Left renal cortex interstitium (tissue), 4 donors: ENCODE measurements around the gene ATRIP. TPM values are rescaled to one million over a fixed set of nuclear protein-coding genes. Genes with fewer than 3 reads are reported as not detected.

Experiments used
- DNase-seq, 4 donors: peaks; one replicate each; pipeline ENCODE4 v3.0.0-alpha.2; 2013; ENCODE audit warnings: low read depth in 4 of 4, low spot score in 2 of 4, missing footprints in 1 of 4
- polyA plus RNA-seq, 4 donors: library from polyadenylated mRNA; unstranded; fragments of 120-200 nt; gene quantifications; one replicate each; pipeline ENCODE4 v1.2.1, GENCODE V29; 2013; ENCODE audit not compliant: insufficient read length in 4 of 4

ATRIP gene
- polyA plus RNA-seq, 4 donors: 12.0 to 15.5 (median 13.8) TPM

DNA sequence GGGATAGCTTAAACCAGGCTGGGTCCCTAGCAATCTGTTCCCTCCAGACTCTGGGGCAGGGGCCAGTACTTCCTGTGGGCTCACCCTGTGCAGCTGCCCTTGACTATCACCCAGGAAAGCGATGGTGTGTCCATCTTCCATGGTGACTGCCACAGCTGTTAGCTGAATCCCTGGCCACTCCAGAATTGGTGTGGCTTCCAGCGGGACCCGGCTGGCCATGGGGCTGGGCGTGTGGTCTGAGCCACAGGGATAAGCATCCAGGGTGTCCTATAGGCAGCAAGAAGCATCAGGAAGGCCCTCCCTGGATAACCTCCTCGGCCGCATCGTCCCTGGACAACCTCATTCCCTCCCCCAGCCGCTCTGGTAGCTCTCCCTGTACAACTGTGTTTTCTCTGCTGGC, 23.9 kb upstream of the ATRIP start:
- DNase-seq: no peak

DNA sequence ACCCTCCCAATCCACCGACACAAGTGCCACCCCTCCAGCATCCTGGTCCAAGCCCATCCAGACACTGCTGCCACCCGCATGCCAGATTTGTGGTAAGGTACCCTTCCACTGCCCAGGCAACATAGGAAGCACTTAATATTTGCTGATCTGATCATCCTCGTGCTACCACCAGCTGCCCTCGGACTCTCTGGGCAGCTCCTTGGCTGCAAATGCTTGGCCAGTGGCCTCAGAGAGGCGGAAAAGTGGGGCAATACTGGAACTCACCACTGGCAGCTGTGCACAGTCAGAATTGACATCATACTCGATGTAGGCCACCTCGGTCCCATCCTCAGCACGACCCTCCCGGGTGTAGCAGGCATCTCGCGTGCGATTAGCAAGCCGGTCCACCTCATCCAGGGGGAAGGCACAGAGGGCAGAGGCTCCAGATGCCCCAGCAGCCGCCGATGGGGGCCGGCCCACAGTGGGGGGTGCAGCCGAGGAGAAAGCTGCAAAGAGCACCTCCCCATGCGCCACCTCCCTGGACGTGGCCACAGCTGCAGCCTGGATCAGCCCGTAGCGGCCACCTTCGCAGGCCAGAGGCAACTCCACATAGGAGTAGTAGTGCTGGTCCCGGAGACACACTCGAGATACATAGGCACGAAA, 23.2 kb upstream of the ATRIP start:
- DNase-seq: no peak

DNA sequence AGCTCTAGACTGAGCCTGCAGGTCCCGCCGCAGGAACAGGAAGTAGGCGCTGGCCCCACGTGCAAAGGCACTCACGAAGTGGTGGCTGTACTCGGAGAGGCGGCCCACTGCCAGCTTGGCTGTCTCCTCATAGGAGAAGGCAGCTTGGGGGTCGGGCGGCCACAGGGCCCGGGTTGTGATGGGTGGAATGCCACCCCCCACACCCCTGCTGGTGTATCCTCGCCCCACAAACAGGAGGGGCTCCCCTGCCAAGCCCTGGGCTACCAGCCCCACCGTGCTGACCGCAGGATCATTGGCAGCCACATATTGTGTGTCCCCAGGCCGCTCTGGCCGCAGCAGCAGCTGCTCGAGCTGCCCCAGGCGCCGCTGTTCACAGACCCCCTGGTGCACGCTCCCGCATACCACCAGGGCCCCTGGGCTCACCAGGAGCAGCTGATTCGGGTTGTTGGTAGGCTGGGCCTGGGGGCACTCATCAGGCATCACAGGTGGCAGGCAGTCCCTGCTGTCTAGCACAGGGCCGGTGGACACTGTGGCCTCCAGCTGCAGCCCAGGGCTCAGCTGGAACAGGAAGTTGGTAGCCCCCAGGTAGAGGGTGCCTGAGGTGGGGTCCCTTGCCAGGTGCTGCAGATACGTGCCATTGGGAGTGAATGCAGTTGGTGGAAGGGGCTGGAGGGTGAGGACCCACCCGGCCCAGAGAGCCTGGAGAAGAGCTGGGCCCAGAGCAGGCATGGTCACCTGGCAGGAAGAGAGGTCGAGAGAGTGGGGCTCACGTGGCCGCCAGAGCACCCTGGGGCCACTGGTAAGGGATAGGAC, 22.4 kb upstream of the ATRIP start:
- no peak for DNase-seq

DNA sequence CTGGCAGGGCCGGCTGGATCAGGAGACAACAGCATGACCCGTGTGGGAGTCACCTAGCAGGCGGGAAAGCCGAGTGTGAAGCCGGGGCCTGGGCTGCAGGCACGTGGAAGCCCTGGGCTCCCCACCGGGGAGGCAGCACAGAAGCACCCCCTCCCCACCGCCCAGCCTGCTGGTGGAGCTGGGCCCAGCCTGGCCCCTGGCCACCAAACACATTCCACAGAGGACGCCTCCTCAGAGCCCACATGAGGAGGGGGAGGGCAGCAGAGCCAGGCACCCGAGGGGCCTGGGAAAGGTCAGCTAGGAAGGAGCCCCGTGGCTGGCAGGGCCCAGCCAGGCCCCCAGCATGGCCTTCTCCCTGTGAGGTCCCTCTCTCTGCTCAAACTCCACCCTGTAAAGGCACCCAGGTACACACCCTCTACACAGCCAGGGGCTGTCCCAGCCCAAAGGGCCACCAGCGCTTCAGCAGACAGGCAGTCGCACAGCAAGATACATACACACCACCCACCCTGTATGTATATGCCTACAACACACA, 21.2 kb upstream of the ATRIP start:
- DNase-seq: no peak

DNA sequence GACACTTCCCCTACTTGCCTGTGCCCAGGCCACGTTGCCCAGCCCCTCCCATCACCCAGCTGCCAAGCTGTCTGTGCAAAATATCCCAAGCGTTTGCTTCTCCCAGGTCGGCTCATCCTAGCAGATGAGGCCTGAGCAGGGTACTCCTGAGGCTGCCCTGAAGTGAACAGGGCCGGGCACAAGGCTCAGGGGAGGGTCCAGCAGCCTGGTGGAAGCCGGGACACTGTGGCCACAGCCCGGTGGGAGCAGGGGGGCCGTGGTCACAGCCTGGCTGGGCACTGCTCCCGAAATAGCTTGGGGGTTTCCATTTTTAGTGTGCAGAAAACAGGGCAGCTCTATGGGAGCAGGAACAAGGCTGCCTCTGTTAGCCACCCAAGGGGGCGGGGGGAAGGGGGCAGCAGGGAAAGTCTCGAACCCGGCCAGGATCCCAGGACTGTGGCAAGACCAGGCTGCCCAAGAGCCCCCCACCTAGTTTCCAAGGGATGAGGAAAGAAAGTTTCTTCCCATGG, 20.1 kb upstream of the ATRIP start:
- no peak for DNase-seq

DNA sequence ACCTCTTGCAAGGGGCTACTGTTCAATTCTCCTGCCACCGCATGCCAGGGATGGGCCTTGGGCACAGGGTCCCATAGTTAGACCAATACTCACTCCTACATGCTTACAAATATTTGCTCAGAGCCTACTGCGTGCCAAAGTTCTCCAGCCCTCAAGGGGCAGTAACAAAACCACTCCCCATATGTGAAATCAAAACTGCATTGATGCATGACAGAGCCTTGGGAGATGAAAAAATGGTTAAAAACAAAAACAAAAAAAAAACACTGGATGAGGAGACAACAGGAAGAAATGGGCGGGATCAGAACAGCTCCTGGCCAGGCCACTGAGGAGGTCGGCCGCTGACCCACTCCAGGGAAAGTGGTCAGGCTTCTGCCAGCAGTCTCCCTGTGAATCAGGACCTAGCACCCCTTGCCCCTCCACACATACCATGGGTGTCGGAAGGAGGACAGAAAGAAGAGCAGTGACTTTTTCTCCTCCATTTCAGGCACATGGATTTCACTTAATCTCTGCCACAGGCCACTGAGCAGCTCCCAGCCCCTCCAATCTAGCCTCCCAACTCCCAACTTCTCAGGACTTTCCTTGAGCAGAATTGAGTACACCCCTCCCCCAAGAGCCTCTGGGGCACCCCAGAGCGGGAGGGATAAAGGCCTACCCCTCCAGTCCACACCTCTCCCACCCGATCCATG, 19.4 kb upstream of the ATRIP start:
- no peak for DNase-seq

DNA sequence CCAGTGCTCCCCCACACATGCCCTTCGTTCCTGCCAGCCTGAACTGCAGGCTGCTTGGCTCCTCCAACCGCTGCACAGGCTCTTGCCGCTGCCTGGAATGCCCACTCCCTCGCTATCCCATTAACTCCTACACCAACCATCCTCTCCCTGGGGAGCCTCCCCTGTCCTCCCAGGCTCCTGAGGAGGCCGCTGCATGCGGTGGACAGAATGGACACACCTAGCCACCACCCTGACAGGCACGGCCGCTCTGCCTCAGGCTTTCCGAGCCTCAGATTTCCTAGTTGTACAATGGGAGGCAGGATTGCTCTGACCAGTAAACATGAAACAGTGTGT, 18.9 kb upstream of the ATRIP start:
- no peak for DNase-seq

DNA sequence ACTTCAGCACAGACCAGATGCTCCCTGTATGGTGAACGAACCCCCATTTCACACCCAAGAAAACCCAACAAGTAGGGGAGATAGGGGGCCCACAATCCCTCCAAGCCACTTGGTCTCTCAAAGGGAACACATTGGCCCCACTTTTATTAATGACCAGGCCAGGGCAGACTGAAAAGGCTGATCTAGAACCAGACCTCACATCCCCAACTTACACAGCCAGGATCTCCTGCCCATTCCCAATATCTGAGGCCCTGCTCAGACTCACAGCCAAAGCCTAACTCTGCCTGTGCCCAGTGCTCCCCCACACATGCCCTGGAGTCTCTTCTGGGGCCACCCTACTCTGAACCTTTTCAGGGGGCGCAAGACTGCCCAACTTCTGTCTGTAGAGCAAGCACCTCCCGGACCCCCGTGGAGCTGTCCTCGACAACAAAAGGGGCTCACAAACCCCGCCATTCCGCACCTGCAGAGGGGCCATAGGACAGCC, 18.4 kb upstream of the ATRIP start:
- no peak for DNase-seq

DNA sequence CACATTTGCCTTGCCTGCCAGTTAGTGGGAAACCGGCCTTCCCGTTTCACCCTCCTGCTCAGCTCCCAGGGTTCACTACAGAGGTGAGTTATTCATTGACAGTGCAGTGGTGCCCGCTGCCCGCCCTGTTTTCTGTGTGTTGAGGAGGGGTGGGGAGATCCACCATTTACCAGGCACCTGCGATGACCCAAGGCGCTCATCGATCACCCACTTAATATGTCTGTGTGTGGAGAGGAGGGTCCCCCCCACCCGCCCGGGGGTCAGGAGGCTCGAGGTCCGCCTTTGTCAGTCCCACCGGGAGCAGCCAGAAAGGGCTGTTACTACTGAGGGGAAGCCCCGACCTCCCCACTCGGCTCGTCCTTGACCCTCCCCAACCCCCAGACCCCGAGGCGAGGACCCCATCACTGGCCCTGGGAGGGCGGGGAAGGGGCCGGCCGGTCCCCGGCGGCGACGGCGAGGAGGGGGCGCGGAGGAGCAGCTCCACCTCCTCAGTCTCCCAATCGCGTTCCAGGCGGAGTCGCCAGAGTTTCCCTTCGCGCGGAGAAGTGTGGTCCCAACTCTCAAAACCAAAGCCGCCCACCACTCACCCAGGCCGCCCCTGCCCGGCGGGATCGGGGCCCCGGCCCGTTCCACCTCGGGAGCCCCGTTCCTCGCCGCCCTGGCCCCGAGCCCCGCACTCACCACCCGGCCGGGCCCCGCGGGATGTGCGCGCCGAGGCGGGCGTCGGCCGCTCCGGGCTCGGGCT, 17.8 kb upstream of the ATRIP start:
- no peak for DNase-seq

DNA sequence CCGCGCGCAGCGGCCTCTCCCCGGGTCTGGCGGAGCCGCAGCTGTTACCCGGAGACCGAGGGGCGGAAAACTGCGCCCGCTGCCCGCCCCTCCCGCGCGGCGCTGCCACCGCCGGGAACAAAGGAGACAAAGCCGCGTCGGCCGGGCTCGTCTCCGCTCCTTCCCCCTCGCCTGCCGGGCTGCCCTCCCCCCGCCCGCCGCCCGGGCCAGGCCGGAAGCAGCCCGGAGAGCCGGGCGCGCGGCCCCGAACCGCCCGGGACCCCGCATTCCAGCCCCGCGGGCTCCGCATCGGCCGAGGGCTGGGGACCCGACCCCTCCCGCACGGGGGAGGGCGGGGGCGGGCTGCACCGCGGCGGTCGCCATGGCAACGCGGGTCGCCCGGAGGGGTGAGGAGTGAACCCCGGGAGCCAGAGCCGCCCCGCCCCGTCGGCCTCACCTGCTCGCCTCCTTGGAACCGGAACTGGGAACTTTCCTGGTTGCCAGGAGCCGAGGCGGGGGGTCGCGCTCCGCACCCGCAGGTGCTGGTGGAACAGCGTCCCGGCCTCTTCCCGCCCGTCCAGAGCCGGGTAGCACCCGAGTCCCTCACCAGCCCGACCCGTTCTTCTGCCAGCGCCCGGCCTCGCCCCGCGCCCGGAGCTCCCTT, 17.1 kb upstream of the ATRIP start:
- DNase-seq: no peak

DNA sequence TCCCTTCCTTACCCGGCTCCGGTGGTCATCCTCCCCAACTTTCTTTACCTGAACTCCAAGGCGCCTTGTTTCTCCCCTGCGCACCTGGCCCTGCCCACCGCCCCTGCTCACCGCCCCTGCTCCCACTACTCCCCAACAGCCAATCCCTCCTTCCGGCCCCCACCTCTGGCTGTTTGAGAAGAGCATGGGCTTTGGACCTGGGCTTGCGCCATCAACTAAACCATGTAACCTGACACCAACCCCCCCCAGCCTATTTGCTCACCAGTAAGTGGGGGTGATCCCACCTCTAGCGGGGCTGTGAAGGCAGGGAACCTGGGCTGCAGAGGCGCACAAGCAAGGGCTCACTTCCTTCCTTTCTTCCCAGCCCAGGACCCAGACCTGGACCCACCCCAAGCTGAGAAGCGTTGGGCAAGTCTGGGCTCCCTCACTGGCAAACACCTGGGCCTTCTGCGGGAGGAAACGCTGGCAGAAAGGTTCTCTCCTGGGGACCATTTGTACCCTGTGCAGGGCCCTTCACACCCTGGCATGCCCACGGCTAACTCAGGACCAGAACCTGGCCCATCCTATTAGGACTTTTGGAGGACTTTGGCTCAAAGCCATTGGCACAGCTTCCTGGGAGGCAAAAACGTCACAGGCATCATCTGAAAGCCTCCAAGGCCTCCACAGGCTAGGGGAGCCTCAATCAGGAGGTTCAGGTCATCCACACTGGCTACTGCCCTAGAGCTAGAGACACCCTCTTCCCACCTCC, 16.4 kb upstream of the ATRIP start, which contains the start of gene PLXNB1:
PLXNB1 (minus strand) TSS at position 127 of the 748 bp plus-strand sequence. CDS start 5,475 bp downstream, outside the sequence.
- peak in 1 of 4 donors; percentile 87 for DNase-seq

DNA sequence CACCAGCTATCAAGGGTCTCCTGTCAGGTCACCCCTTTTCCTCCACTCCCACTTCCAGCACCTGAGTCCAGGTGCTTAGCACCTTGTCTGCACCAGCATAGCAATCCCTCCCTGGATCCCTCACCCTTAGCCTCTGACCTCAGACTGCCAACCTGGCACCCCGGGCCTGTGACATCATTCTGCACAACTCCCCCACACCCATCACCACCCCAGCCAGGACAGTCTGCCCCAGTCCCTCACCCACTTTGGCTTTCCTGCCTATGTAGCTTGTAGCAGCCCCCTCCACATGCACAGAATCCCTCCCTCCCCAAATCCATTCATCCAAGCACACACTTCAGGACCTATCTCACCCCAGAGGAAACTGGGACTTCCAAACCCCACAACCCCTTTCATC, 15.8 kb upstream of the ATRIP start:
- DNase-seq: no peak

DNA sequence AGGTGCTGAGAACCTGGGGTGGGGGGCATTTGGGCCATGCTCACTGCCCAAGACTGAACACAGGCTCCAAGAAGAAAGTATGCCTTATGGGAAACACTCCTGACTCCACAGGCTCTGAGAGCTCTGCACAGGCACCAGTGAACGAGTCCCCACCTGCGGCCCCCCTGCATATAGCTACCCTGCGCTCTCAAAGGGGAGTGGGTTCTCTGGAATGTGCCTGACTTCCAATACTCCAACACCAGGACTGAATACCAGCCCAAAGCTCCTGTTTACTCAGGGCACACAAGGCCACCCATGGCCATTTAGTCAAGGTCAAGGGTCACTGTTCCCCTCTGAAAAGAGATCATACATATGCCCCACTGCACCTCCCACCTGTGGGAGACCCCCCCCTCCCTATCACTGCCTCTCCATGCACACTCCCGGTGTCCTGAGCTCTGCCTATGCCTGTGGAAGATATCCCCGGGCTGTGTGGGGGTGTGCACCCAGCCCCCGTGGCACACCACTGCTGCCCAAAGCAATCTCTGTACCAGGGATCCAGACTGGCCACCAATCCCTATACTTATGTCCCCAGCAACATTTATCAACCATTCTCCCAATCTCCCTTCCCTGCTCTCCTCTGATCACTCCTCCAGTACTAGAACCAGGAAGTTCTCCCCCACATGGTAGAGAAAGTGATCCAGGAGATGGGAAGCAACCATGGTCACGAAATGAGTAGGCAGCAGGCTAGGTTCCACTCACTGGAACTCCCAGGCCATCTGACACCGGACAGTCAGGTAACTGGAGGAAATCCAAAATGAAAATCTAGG, 15.1 kb upstream of the ATRIP start:
- DNase-seq: no peak

DNA sequence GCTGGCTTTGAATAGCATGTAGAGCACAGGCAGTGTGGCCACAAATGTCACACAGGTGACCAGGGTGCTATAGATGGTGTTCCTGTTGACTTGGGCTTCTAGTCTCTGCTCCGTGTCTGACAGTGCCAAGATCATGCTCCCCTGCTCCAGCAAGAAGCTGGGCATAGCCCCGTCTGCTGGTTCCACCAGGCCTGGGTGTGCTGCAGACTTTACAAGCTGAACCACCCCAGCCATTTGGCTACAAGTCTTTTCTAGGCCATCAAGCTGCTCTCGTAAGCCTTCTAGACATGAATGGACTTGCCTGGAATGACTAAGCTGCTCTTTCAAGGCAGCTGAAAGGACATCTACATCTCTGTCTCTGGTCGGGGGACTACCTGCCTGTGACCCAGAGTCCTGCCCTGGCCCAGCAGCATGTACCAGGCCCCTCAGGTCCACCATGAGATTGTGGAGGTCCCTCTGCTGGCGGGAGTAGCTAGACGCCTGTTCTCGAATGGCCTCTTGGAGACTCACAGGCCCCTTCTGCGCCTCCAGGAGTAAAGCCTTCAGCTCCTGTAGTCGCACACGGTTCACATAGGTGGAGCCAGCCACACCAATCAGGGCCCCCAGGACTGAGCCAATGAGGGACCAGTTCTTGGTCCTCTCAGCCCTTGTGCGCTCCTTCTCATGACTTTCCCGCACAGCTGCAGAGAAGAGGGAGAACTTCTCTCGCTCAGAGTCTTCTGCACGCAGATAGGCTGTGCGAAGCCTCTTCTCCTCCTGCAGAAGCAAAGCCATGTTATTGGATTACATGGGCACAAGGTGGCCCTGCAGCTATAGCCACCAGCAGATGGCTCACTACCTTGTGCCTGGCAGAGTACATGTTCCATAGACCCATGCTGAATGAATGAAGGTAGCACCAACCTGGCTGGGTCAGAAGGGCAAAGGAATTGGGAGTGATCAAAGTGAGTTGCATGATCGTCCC, 13.8 kb upstream of the ATRIP start:
- no peak for DNase-seq

DNA sequence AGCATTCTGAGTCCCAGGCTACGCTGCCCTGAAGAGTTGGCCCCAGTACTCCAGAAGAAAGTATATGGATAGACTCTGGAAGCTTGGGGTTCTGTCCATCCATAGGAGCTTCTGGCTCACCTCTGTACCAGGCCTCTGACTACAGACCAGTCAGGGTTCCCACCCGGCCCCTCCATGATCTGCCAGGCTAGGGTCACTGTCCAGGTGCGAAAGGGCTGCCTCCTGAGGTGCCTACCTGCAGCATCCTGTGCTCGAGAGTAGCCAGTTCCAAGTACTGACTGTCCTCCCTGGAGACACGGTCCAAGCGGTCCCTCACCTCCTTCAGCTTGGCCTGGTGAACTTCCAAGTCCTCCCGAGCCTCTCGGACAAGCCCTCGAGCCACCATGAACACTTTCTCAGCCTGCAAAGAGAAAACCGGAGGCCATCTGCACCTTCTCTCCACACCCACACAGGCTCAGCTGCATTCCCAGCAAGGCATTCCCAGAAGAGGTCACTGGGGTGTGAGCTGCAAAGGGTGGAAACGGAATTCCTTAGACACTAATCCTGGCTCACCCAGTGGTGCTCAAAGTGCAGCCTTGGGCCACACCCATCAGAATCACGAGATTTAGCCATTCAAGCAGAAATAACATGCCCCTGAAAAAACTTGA, 12.9 kb upstream of the ATRIP start:
- DNase-seq: no peak

DNA sequence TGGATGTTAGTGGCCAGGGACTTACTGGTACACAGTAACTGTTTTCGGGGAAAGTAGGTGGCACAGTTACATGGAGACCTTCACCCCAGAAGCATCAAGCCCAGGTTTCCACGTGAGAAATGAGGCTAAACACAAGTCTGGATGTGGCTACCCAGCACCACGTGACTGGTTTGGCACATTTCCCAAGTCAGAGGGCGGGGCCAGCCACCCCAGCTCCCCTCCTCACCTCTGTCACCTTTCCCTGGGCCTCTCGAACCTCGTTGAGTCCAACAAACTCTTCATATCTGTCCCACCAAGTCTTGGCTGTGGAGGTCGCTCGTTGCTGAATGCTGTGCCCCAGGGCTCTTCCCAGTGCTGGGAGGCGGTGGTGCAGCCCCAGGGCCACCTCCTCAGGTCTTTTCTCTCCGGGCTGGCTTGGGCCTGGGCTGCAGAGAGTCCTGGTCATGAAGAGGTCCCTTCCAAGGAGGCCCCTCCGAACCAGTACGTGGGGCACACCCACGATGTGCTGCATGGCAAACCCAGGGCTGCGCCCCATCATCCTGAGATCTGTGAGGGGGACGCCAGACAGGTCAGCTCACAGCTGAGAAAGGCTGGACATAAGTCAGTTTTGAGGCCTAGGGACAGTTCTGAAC, 11.8 kb upstream of the ATRIP start:
- no peak for DNase-seq
